Peyer's patch (tissue), 4 donors: Measurements from ENCODE around the gene IFNAR1. TPM values are rescaled to one million over a fixed set of nuclear protein-coding genes. Genes with fewer than 3 reads are reported as not detected.
"Not testable (repeated sequence)": the region's sequence is repeated elsewhere in the genome, so short reads cannot be mapped to it uniquely, and the experiment has no call there.

Experiments
- DNase-seq, 3 donors: peaks; one replicate each; pipeline ENCODE4 v3.0.0-alpha.2; 2017 to 2019
- H3K27ac ChIP-seq, 4 donors: fragments of 200-600 bp; sonication (generic); one replicate each; pipeline ENCODE4 v1.5.1; 2016 to 2019
- H3K27me3 ChIP-seq, 2 donors: fragments of 200-600 bp; sonication (generic); one replicate each; pipeline ENCODE4 v1.5.1; 2019
- H3K36me3 ChIP-seq, 3 donors: fragments of 200-600 bp; sonication (generic); one replicate each; pipeline ENCODE4 v1.5.1; 2016 to 2019
- H3K4me1 ChIP-seq, 4 donors: fragments of 200-600 bp; sonication (generic); one replicate each; pipeline ENCODE4 v1.5.1; 2016 to 2019
- H3K4me3 ChIP-seq, 4 donors: fragments of 200-600 bp; sonication (generic); 1 replicate in 3 of 4; 2 replicates in 1 of 4; pipeline ENCODE4 v1.5.1; 2016 to 2019; ENCODE audit warnings: mild to moderate bottlenecking in 1 of 4
- H3K9me3 ChIP-seq, 4 donors: fragments of 200-600 bp; sonication (generic); one replicate each; pipeline ENCODE4 v1.5.1; 2016 to 2019; ENCODE audit warnings: mild to moderate bottlenecking in 1 of 4
- CTCF ChIP-seq, 6 experiments: fragments of 450-650 bp in 4 of 6; fragments of 200-600 bp in 2 of 6; sonication (generic) in 1 of 6; IDR thresholded peaks; one replicate each; pipeline ENCODE4 v1.5.1; 2017 to 2019; ENCODE audit warnings: antibody characterized with exemption in 6 of 6, mild to moderate bottlenecking in 3 of 6, moderate library complexity in 1 of 6
- POLR2A ChIP-seq, 2 donors: fragments of 450-650 bp; IDR thresholded peaks; one replicate each; pipeline ENCODE4 v1.5.1; 2017; ENCODE audit warnings: antibody characterized with exemption in 2 of 2, mild to moderate bottlenecking in 2 of 2, moderate library complexity in 2 of 2
- total RNA-seq, 4 donors: library from RNA; depleted of rRNA; stranded (reverse); fragments of >200 nt; gene quantifications; one replicate each; pipeline ENCODE4 v1.1.0, GENCODE V29; 2016

Gene IFNAR1
- total RNA-seq, 4 donors from 2014 or later: 14.9 to 23.1 (median 21.9) TPM

DNA sequence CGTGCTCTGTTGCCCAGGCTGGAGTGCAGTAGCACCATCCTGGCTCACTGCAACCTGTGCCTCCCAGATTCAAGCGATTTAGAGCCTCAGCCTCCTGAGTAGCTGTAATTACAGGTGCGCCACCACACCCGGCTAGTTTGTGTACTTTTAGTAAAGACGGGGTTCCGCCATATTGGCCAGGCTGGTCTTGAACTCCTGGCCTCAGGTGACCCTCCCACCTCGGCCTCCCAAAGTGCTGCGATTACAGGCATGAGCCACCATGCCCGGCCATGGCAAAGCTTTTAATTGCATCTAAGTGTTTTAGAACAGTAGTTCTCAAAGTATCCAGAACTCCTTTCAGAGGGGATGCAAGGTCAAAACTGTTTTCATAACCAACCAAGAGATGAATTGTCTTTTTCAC lies 53.3 kb downstream of the IFNAR1 start:
- no peak for TF ChIP-seq POLR2A (IDR thresholded peaks at IDR 0.05)
- TF ChIP-seq CTCF (IDR thresholded peaks at IDR 0.05): no peak
- H3K27ac ChIP-seq: no peak overlapping the region
- no peaks in the 10 kb centered on the region for H3K9me3 ChIP-seq
- H3K4me1 ChIP-seq: peaks cover 5 to 40% (median 30%) of the 10 kb centered on the region in 4 donors
- DNase-seq: no peak
- H3K4me3 ChIP-seq: no peak overlapping the region
- no peaks in the 10 kb centered on the region for H3K27me3 ChIP-seq
- no peaks in the 10 kb centered on the region for H3K36me3 ChIP-seq

- H3K27me3 ChIP-seq, H3K4me3 ChIP-seq, DNase-seq, H3K9me3 ChIP-seq, H3K36me3 ChIP-seq: not testable (repeated sequence)
- peak overlapping the region; percentile 78 to 87 (median 86) for H3K27ac ChIP-seq
- H3K4me1 ChIP-seq: peaks cover 5 to 48% (median 37%) of the 10 kb centered on the region in 4 donors
Measured at GRCh38 chr21:33379934-33380333, 55.2 kb downstream of the IFNAR1 start.

- DNase-seq: peak; percentile 88 to 96 (median 93)
- TF ChIP-seq POLR2A (IDR thresholded peaks at IDR 0.05): peak in 1 of 2 donors; percentile 65
- TF ChIP-seq CTCF (IDR thresholded peaks at IDR 0.05): peak in 1 of 6 experiments; percentile 21
- H3K9me3 ChIP-seq: no peaks in the 10 kb centered on the region
- no peaks in the 10 kb centered on the region for H3K27me3 ChIP-seq
- H3K36me3 ChIP-seq: no peaks in the 10 kb centered on the region
- H3K4me1 ChIP-seq: peaks cover 5 to 44% (median 38%) of the 10 kb centered on the region in 4 donors
- H3K4me3 ChIP-seq: no peak overlapping the region
- H3K27ac ChIP-seq: peak overlapping the region; percentile 78 to 87 (median 86)
Measured at GRCh38 chr21:33380483-33380998, 55.8 kb downstream of the IFNAR1 start.

- H3K27me3 ChIP-seq, H3K9me3 ChIP-seq, H3K4me3 ChIP-seq, DNase-seq, H3K36me3 ChIP-seq: not testable (repeated sequence)
- H3K27ac ChIP-seq: peak overlapping the region in 3 of 4 donors; percentile 29 to 87 (median 87)
- H3K4me1 ChIP-seq: peaks cover 5 to 45% (median 38%) of the 10 kb centered on the region in 4 donors
Measured at GRCh38 chr21:33381381-33381780, 56.6 kb downstream of the IFNAR1 start.

DNA sequence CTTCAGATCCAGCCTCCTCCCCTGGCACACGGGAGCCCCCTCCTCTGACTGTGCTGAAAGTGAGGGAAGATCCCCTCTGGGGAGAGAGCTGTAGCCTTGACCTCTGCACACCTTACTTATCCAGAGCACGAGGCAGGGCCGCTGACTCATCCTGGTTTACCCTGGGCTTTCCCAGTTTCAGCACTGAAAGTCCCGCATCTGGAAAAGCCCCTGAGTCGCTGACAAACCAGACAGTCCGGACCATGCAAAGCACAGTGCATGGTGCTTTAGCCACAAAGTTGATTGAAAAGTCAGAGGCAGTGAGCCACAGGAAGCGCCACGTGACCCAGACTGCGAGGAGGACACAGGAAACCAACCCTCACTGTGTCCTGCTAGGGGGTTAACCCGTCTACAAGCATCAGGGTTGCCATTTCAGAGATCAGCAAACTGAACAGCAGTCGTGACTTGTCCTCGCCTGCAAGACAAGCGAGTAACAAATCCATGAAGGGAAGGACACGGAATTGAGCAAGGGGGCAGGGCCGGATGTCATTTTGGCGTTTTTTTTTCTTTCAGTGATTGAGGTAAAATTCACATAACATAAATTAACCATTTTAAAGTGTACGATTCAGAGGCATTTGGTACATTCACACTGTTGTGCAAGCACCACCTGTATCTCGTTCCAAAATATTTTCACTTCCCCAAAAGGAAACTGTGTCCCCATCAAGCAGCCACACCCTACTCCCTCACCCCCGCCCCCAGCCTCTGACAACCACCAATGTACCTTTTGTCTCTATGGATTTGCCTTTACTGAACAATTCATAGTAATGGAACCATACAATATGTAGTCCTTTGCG lies 58.5 kb downstream of the IFNAR1 start:
- H3K4me3 ChIP-seq: peak overlapping the region; percentile 13 to 31 (median 22)
- peaks cover 5 to 45% (median 38%) of the 10 kb centered on the region in 4 donors for H3K4me1 ChIP-seq
- H3K27me3 ChIP-seq: no peaks in the 10 kb centered on the region
- peak; percentile 68 to 95 (median 95) for DNase-seq
- no peaks in the 10 kb centered on the region for H3K9me3 ChIP-seq
- TF ChIP-seq POLR2A (IDR thresholded peaks at IDR 0.05) (peak in 1 of 2 donors; percentile 15), CTCF (IDR thresholded peaks at IDR 0.05) (no peak)
- H3K36me3 ChIP-seq: no peaks in the 10 kb centered on the region
- H3K27ac ChIP-seq: peak overlapping the region; percentile 69 to 87 (median 79)

DNA sequence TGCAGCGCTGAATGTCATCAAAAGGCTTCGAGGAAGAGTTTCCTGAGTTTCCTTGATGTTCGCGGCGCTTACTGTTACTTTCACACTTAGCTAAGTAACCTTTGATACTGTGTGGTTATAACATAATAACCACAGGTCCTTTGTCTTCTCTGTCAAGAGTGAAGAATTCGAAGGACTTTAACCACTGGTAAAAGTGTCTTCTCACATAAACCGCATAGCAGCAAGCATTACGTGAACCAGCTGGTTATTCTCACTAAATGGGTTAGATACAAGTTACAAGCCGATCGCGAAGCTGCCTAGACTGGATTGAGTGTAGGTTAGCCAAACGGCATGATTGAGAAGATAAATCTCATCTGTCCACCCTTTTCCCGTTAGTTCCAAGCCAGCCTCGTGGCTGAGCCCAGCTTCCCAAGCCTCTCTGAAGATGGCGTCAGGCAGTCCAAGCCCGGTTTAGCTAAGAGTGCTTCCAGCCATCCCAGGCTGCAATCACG lies 60.1 kb downstream of the IFNAR1 start:
- Histone ChIP-seq H3K4me3 (no peak overlapping the region), H3K27ac (peak overlapping the region; percentile 44 to 87 (median 59)), H3K27me3 (no peaks in the 10 kb centered on the region), H3K9me3 (no peaks in the 10 kb centered on the region), H3K4me1 (peaks cover 4 to 43% (median 33%) of the 10 kb centered on the region in 4 donors), H3K36me3 (no peaks in the 10 kb centered on the region)
- peak in 2 of 3 donors; percentile 54 to 63 for DNase-seq
- TF ChIP-seq POLR2A (IDR thresholded peaks at IDR 0.05) (no peak), CTCF (IDR thresholded peaks at IDR 0.05) (no peak)
